Caco-2 (cell line): ENCODE data around the gene PUS7L. TPM values are rescaled to one million over a fixed set of nuclear protein-coding genes. Genes with fewer than 3 reads are reported as not detected.

Experiments used
- BruUV-seq: library from RNA; stranded (reverse); fragments of 400-500 nt; replicated peaks from 2 replicates; lab custom pipeline; 2021; lab: Mats Ljungman, UMichigan
- CTCF ChIA-PET: fragments of 300-600 bp; sonication (Branson Sonifier 250); formaldehyde crosslinking; loops from one replicate; lab custom pipeline; 2022; ENCODE audit warnings: antibody characterized with exemption; lab: Charles Lee
- POLR2A ChIA-PET: fragments of 300-600 bp; sonication (Branson Sonifier 250); formaldehyde crosslinking; loops from one replicate; lab custom pipeline; 2022; ENCODE audit warnings: antibody characterized with exemption; lab: Charles Lee
- DNase-seq, 2 experiments: peaks; one replicate each; pipeline versions ENCODE4 v3.0.0 to v3.0.0-alpha.2; 2020 to 2022
- H3K27me3 ChIP-seq: replicated peaks from 2 replicates; pipeline ENCODE4 v1.6.0; 2011; ENCODE audit warnings: low read length; ENCODE audit not compliant: control insufficient read depth, insufficient read depth
- H3K36me3 ChIP-seq: 2 replicates; pipeline ENCODE4 v1.5.1; 2011; ENCODE audit warnings: low read length; ENCODE audit not compliant: control insufficient read depth, insufficient read depth
- H3K4me1 ChIP-seq: fragments of 250-450 bp; sonication (Bioruptor Pico); 2 replicates; pipeline ENCODE4 v1.5.1; 2020; ENCODE audit warnings: mild to moderate bottlenecking
- H3K4me3 ChIP-seq: 2 replicates; pipeline ENCODE4 v1.5.1; 2011; ENCODE audit warnings: low read depth, mild to moderate bottlenecking, control low read depth, low read length
- H3K9me3 ChIP-seq: fragments of 250-450 bp; sonication (Bioruptor Pico); 2 replicates; pipeline ENCODE4 v1.5.1; 2020; ENCODE audit warnings: mild to moderate bottlenecking, moderate library complexity
- H3K27ac Mint-ChIP-seq: one replicate; pipeline ENCODE4 v1.8.0; 2022; ENCODE audit warnings: mixed read lengths; ENCODE audit not compliant: unreplicated experiment
- H3K27me3 Mint-ChIP-seq: one replicate; pipeline ENCODE4 v1.8.0; 2022; ENCODE audit warnings: mixed read lengths; ENCODE audit not compliant: insufficient read depth, unreplicated experiment
- H3K36me3 Mint-ChIP-seq: one replicate; pipeline ENCODE4 v1.8.0; 2022; ENCODE audit warnings: mild to moderate bottlenecking, mixed read lengths; ENCODE audit not compliant: insufficient read depth, unreplicated experiment
- H3K4me1 Mint-ChIP-seq: one replicate; pipeline ENCODE4 v1.8.0; 2022; ENCODE audit warnings: low read depth, mixed read lengths; ENCODE audit not compliant: unreplicated experiment
- H3K4me3 Mint-ChIP-seq: one replicate; pipeline ENCODE4 v1.8.0; 2022; ENCODE audit warnings: mild to moderate bottlenecking, moderate library complexity, mixed read lengths; ENCODE audit not compliant: unreplicated experiment
- H3K9me3 Mint-ChIP-seq: one replicate; pipeline ENCODE4 v1.8.0; 2022; ENCODE audit warnings: mixed read lengths; ENCODE audit not compliant: unreplicated experiment
- intact Hi-C: fragments of 100-400 bp; cut with micrococcal nuclease; formaldehyde crosslinking; loops from one replicate; pipeline ENCODE4 v1.10.0; 2022; ENCODE audit not compliant: unreplicated experiment
- total RNA-seq: library from RNA; stranded (reverse); gene quantifications from 2 replicates; pipeline ENCODE4 v1.2.3, GENCODE V29; 2022
- TF ChIP-seq, protein P1 (sequence below), 2 experiments: fragments of 200-600 bp in 1 of 2; IDR thresholded peaks; 1 replicate in 1 of 2; 2 replicates in 1 of 2; pipeline versions ENCODE4 v1.5.1 to v1.8.0; 2011 to 2022; ENCODE audit warnings: antibody characterized with exemption in 1 of 2, control low read depth in 1 of 2, inconsistent platforms in 1 of 2, low read depth in 1 of 2, low read length in 1 of 2, mild to moderate bottlenecking in 1 of 2, moderate library complexity in 1 of 2; ENCODE audit not compliant: insufficient read depth in 1 of 2, severe bottlenecking in 1 of 2, unreplicated experiment in 1 of 2

Gene PUS7L
- total RNA-seq, 1 experiment from 2014 or later: 29.1 TPM

DNA sequence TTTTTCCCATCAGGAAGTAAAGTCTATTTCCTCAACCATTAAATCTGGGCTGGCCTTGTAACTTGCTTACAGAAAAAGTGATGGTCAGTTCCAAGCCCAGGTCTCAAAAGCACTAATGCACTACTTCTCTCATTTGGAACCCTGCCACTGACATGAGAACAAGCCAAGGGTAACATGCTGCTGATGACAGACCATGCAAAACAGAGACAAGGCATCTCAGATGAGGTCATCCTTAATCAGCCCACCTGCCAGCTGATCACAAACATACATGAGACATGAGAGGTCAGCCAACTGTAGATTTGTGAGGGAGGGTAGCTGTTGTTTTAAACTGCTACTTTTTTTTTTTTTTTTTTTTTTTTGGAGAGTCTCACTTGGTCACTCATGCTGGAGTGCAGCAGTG, 31.4 kb upstream of the PUS7L start:
- Histone ChIP-seq H3K4me3 (no peak overlapping the region), H3K4me1 (no peaks in the 10 kb centered on the region), H3K36me3 (no peaks in the 10 kb centered on the region), H3K9me3 (no peaks in the 10 kb centered on the region), H3K27me3 (no peaks in the 10 kb centered on the region)
- peaks cover 11% of the 10 kb centered on the region for H3K9me3 Mint-ChIP-seq
- peaks cover 7% of the 10 kb centered on the region for H3K4me1 Mint-ChIP-seq
- no peak for DNase-seq
- ChIA-PET POLR2A (no interaction called here), CTCF (no interaction called here)
- TF ChIP-seq, protein P1, sequence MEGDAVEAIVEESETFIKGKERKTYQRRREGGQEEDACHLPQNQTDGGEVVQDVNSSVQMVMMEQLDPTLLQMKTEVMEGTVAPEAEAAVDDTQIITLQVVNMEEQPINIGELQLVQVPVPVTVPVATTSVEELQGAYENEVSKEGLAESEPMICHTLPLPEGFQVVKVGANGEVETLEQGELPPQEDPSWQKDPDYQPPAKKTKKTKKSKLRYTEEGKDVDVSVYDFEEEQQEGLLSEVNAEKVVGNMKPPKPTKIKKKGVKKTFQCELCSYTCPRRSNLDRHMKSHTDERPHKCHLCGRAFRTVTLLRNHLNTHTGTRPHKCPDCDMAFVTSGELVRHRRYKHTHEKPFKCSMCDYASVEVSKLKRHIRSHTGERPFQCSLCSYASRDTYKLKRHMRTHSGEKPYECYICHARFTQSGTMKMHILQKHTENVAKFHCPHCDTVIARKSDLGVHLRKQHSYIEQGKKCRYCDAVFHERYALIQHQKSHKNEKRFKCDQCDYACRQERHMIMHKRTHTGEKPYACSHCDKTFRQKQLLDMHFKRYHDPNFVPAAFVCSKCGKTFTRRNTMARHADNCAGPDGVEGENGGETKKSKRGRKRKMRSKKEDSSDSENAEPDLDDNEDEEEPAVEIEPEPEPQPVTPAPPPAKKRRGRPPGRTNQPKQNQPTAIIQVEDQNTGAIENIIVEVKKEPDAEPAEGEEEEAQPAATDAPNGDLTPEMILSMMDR (IDR thresholded peaks at IDR 0.05; ENCODE audit: insufficient read depth in 1 of 2, low read depth in 1 of 2, low read length in 1 of 2, severe bottlenecking in 1 of 2, unreplicated experiment in 1 of 2): no peak
- no TSS peak for BruUV-seq
- intact Hi-C loops: no loop called here
- no peak overlapping the region for H3K4me3 Mint-ChIP-seq
- H3K36me3 Mint-ChIP-seq: peaks cover 22% of the 10 kb centered on the region
- H3K27ac Mint-ChIP-seq: no peak overlapping the region
- no peaks in the 10 kb centered on the region for H3K27me3 Mint-ChIP-seq

DNA sequence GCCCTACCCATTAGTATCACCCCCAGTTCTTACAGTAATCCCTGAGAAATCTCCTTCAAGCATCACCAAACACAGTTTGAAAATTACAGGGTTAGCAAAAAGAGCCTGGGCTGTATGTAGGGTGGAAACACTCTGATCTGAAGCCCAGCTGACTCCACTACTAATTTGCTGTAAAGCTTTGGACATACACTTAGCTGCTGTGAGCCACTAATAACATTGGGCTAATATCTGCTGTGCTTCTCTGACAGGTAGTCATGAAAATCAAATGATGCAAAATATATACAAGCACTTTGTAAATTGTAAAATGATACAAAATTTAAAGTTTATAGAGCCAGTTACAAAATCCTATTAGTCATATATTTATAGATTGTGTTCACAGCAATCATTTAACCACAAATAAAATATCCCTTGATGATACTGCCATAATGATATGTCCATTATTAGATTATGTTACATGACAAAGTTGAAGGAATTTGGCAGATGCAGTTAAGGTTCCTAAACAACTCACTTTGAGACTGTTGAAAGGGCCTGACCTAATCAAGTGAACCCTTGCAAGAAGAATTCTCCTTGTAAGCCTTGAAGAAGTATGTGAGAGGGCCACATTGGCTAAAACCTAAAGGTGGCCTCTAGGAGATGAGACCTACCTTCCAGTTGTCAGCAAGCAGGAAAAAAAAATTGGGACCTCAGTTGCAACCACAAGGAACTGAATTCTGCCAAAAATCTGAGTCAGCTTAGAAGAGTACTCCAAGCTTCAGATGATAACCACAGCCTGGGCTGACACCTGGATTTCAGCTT, 28.5 kb upstream of the PUS7L start:
- no peak overlapping the region for H3K4me3 Mint-ChIP-seq
- no peaks in the 10 kb centered on the region for H3K4me1 ChIP-seq
- H3K4me1 Mint-ChIP-seq: peaks cover 5% of the 10 kb centered on the region
- no peak for DNase-seq
- intact Hi-C loops: no loop called here
- ChIA-PET CTCF (no interaction called here), POLR2A (no interaction called here)
- H3K27me3 ChIP-seq: no peaks in the 10 kb centered on the region
- no peak overlapping the region for H3K4me3 ChIP-seq
- no peaks in the 10 kb centered on the region for H3K36me3 ChIP-seq
- peaks cover 12% of the 10 kb centered on the region for H3K36me3 Mint-ChIP-seq
- no peak overlapping the region for H3K27ac Mint-ChIP-seq
- TF ChIP-seq, protein P1 (IDR thresholded peaks at IDR 0.05; ENCODE audit: insufficient read depth in 1 of 2, low read depth in 1 of 2, low read length in 1 of 2, severe bottlenecking in 1 of 2, unreplicated experiment in 1 of 2): no peak
- no peaks in the 10 kb centered on the region for H3K9me3 ChIP-seq
- H3K27me3 Mint-ChIP-seq: no peaks in the 10 kb centered on the region
- TSS peak; percentile 33 for BruUV-seq
- H3K9me3 Mint-ChIP-seq: peaks cover 7% of the 10 kb centered on the region

DNA sequence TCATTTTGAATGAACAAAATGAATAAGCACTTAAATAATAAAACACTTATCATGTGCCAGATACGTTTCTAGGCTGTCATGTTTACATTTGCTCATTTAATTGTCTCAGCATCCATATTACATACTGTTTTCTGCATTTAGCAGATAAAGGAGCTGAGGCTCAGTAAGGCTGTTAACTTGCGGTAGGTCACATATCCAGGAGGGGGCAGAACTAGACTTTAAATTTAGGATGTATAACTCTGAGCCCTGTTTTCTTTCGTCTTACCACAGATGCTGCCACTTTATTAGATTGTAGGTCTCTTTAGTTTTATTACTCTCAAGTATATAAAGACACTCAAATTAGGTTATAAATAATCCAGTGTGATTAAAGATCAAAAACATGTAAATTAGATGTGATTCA, 17.9 kb upstream of the PUS7L start:
- no peak overlapping the region for H3K4me3 Mint-ChIP-seq
- no peaks in the 10 kb centered on the region for H3K9me3 ChIP-seq
- H3K4me1 ChIP-seq: no peaks in the 10 kb centered on the region
- H3K36me3 ChIP-seq: no peaks in the 10 kb centered on the region
- H3K4me3 ChIP-seq: no peak overlapping the region
- H3K4me1 Mint-ChIP-seq: no peaks in the 10 kb centered on the region
- H3K27me3 Mint-ChIP-seq: no peaks in the 10 kb centered on the region
- POLR2A ChIA-PET: interaction anchor here (0.5 to 1.0 kb wide), 3 partner anchors 29 to 106 kb away, joined by 3 to 5 read pairs (median 4); partner anchors contain the start of gene TWF1
- BruUV-seq: no TSS peak
- CTCF ChIA-PET: interaction anchor here (0.6 to 2.6 kb wide), 5 partner anchors 29 to 106 kb away, joined by 3 to 73 read pairs (median 4); partner anchors contain the start of gene TWF1
- intact Hi-C loops: loop anchor here (1.0 to 5.0 kb wide), 4 partner anchors 29 to 162 kb away; no protein-coding TSS in a partner anchor
- H3K27ac Mint-ChIP-seq: no peak overlapping the region
- TF ChIP-seq, protein P1 (IDR thresholded peaks at IDR 0.05; ENCODE audit: insufficient read depth in 1 of 2, low read depth in 1 of 2, low read length in 1 of 2, severe bottlenecking in 1 of 2, unreplicated experiment in 1 of 2): peak; percentile 69 to 83
- no peaks in the 10 kb centered on the region for H3K36me3 Mint-ChIP-seq
- H3K27me3 ChIP-seq: no peaks in the 10 kb centered on the region
- DNase-seq: peak in 1 of 2 experiments; percentile 59
- no peaks in the 10 kb centered on the region for H3K9me3 Mint-ChIP-seq
